KBM-7 (cell line): ENCODE measurements around the gene RIPOR1.

Experiments
- DNase-seq: peaks from one replicate; pipeline ENCODE4 v3.0.0-alpha.2; 2015
- in situ Hi-C: fragments of 300-500 bp; cut with MboI; formaldehyde crosslinking; loops from 2 replicates; pipeline ENCODE4 v1.14.3; 2020; ENCODE audit warnings: low sequenced_read_pairs, low pct_unique_long_range_greater_than_20kb, mixed read lengths

The RIPOR1 gene

DNA sequence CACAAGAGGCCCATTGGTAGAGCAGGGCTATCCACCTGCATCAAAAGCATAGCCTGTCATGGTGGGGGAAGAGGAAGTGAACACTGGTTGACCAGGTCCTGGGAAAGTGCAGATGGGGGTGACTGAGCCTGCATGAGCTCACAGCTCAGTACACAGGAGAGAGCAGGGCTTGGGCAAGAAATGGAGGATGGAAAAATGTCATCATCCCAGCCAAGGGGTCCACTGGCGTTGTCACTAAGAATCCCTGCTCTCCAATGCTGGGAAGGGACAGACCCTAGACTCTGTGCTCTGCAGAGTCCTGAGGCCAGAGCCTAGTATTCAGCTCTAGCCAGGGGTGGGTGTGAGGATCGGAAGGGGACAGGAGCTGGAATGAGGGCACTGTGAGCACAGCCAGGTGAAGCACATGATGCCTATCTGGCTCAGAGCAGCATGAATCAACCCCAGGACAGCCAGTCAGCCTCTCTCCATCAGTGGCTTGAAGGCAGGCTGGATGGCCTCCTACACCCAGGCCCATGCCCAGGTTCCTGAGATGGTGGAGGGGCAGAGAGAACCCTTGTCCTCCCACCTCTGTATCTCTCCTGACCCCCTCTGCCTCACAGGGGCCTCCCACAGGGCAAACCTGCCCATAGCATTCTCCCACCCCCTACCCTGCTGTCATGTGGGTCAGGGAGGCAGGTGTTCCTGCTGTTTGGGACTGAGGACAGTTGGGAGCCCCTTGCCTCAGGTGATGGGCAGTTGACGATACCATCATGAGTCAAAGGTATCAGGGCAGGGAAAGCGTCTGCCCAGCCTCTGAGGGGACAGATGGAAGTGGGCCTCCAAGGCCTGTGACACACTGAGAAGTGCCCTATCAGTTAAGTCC, 19.9 kb downstream of the RIPOR1 start:
- peak; percentile 60 for DNase-seq
- in situ Hi-C loops, result loop anchor here (10.0 kb wide), 1 partner anchor 106 kb away; no protein-coding TSS in a partner anchor

DNA sequence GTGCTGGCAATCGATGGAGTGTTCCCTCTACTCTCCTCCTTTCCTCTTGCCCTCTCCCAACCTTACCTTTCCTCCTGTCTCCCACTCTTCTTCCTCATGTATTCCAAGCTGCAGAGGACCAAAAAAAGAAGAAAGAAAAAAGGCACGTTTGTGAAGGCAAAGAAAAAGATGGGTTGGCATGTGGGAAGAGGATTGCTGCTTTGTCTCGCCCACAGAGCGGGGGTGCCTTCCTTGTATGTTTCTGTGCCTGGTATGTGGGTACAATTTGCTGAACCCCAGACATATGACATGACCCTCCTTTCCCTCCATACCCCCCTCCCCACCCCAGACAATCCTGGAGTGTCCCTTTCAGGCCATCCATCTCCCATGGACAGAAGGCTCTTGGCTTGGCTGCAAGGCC, 20.6 kb downstream of the RIPOR1 start:
- no peak for DNase-seq
- in situ Hi-C loops, result loop anchor here (10.0 kb wide), 1 partner anchor 106 kb away; no protein-coding TSS in a partner anchor

GRCh38 chr16:67549936-67550335, 21.3 kb downstream of the RIPOR1 start:
- no peak for DNase-seq
- in situ Hi-C loops, result loop anchor here (10.0 kb wide), 1 partner anchor 105 kb away; no protein-coding TSS in a partner anchor

GRCh38 chr16:67551091-67551490, 22.5 kb downstream of the RIPOR1 start:
- in situ Hi-C loops, result no loop called here
- no peak for DNase-seq

GRCh38 chr16:67551972-67552371, 23.3 kb downstream of the RIPOR1 start:
- in situ Hi-C loops, result no loop called here
- no peak for DNase-seq

DNA sequence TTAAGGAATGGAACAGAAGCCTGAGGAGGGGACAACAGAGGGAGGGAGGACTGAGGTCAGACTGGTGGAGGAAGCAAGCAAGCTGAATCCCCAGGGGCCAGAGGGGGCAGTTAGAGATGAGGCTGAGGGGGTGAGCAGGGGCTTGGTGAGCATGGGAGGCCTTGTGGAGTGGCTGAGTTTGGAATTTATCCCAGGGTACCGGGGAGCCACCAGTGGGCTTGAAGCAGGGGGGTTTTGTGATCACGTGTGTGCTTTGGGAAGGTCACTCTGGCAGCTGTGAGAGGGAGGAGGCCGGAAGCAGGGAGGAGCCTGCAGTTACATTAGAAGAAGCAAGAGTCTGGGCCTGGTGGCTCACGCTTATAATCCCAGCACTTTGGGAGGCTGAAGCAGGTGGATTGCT, 23.8 kb downstream of the RIPOR1 start:
- no peak for DNase-seq
- in situ Hi-C loops, result no loop called here

GRCh38 chr16:67555795-67556212, 27.2 kb downstream of the RIPOR1 start:
- DNase-seq, result peak; percentile 59
- in situ Hi-C loops, result no loop called here

DNA sequence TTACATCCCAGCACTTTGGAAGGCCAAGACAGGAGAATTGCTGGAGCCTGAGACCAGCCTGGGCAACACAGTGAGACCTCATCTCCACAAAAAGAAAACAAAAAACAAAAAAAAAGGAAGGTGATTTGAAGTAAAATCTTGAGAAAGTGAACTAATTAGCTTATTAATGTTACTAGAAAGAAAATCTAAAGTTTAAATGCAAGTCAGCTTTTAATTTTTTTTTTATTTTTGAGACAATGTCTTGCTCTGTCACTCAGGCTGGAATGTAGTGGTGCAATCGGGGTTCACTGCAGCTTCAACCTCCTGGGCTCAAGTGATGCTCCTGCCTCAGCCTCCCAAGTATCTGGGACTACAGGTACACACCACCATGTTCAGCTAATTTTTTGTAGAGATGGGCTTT, 30.2 kb downstream of the RIPOR1 start:
- DNase-seq, result no peak
- in situ Hi-C loops, result no loop called here

- DNase-seq, result no peak
- in situ Hi-C loops, result no loop called here
Measured at GRCh38 chr16:67560827-67561342, 32.3 kb downstream of the RIPOR1 start.

- in situ Hi-C loops, result no loop called here
- no peak for DNase-seq
Measured at GRCh38 chr16:67561501-67561823, 32.8 kb downstream of the RIPOR1 start.

DNA sequence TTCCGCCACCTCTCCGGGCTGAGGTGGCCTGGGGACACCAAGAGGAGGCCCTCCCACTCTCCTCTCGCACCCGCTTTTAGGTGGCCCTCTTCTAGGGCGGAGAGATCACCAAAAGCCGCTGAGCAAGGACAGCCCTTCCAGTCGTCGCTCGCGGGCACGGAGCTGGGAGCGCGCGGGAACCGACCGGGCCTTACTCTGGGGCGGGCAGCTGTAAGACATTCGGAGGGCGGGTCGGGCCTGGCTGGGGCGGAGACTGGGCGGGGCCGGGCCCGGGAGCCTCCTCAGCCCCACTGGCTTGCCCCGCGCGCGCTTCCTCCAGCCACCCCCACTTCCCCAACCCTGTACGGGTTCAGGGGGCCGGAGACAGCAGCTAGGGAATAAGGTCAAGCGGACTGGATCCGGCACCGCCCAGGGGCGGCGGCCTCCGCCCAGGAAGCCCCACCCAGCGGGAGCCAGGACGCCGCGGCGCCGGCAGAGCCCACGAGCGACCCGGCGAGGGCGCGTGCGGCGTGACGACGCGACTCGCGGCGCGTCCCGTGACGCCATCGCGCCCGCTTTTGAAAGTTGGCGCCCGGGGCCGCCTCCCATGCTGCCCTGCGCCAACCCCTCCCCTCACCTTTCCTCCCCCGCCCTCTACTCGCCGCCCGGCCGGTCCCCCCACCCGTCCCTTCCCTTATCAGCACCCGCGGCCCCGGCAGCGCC, 33.3 kb downstream of the RIPOR1 start:
- in situ Hi-C loops, result no loop called here
- peak; percentile 99 for DNase-seq

- DNase-seq, result peak; percentile 69
- in situ Hi-C loops, result no loop called here
Measured at GRCh38 chr16:67562526-67562917, 33.9 kb downstream of the RIPOR1 start, which contains the start of gene CTCF. Gene CTCF (plus strand): TSS chr16:67562526. CDS start chr16:67610833, 48,307 bp downstream.

DNA sequence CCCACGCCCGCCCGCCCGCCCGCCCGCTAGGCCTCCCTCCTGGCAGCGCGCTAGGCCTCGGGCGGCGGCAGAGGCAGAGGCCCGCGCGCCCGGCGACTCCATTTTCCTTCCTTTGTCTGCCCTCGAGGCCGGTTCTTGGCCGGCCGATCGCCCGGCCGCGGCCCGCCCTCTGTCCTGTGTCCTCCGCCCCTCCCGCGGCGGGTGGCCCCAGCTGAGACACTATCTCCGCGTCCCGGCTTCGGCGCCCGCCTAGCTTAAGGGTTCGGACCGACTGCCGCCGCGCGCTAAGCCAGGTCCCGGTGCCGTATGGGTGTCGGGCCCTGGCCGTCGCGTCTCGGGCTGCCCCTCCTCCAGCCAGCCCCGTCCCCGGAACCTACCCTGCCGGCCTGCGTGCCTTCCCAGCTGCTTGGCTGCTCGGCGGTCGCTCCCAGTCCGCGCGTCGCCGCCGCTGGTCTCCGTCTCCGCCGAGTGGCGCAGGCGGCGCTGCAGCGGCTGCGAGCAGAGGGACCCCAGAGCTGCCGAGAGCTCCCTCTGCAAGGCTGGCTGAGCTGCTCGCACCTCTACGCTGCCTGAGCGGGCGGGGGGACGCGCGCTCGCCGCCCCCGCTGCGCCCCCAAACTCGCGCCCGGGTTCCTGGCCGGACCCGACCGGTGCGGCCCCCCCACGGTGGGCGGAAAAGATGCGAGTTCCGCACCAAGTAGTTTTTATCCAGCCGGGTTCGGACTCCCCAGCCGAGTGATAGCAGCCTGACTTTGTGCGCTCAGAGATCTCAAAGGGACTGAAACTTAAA, 34.5 kb downstream of the RIPOR1 start:
- DNase-seq, result peak; percentile 68
- in situ Hi-C loops, result no loop called here

GRCh38 chr16:67563708-67564468, 35.3 kb downstream of the RIPOR1 start:
- DNase-seq, result peak; percentile 52

DNA sequence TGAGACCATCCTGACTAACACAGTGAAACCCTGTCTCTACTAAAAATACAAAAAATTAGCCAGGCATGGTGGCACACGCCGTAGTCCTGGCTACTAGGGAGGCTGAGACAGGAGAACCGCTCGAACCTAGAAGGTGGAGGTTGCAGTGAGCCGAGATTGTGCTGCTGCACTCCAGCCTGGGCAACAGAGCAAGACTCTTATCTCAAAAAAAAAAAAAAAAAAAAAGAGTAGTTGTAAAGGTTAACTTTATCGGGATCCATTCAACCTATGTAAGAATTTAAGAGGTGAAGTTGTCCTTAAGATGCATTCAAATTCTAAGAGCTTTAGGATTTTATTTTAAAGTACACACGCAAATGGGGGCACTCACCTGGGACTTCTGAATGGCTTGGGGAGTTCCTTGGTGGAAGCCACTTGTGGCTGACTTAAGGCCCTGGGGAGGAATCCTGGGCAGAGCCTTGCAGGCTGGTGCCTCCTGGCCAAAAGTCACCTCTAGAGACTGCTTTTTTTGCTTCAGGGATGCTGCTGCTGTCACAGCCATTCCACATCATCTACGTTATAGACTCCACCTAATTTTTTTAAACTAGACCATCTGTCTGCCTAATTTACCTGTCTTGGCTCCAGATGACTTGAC, 37.0 kb downstream of the RIPOR1 start:
- DNase-seq, result no peak
- in situ Hi-C loops, result no loop called here

More at GRCh38 chr16:67563708-67564468, 35.3 kb downstream of the RIPOR1 start:
- in situ Hi-C loops, result no loop called here

GRCh38 chr16:67571464-67571863, 42.8 kb downstream of the RIPOR1 start:
- in situ Hi-C loops, result no loop called here

DNA sequence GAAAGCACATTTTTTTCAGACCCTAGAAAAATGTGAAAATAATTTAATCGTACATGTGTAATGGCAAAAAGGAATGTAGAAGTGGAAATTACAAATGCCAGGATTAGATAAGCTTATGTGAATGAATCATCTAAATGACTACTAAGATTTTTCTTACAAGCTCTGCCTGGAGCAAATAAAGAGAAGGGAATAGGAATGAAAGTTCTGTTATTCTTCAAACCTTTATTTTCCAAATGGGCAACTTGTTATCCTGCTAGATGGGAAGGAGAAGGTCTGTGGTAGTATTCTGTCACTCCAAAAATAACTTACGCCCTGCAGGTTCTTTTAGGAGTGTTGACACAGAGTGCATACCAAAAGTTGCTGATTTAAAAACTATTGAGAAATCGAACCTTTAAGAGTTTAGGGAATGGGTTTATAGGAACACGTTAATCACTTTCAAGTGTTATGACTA, 43.4 kb downstream of the RIPOR1 start:
- no peak for DNase-seq
- in situ Hi-C loops, result no loop called here

More at GRCh38 chr16:67571464-67571863, 42.8 kb downstream of the RIPOR1 start:
- DNase-seq, result no peak

DNA sequence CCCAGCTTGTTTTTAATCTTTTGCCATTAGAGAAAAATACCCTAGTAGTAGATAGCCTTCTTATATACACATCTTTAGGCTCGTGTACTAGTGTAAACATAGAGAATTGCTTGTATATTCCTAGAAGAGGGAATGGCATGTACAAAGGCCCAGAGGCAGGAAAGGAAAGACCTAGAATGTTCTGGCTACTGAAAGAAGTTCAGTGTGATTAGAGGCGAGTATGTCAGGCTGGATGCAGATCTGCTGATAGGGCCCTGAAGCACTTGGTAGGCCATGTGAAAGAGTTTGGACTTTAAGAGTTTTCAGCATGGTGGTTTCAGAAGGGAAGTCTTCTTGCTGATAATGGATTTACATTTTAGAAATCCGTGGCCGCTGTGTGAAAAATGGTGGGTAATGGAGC, 51.1 kb downstream of the RIPOR1 start:
- no peak for DNase-seq
- in situ Hi-C loops, result no loop called here
